Measurements from ENCODE around the gene CDY2A.
"Not testable (repeated sequence)": the region's sequence is repeated elsewhere in the genome, so short reads cannot be mapped to it uniquely, and the experiment has no call there.

GRCh38 chrY:18030178-18030577 lies 4.6 kb downstream of the CDY2A start:
- not testable (repeated sequence) for TF ChIP-seq REST (IDR thresholded peaks at IDR 0.05; ENCODE audit: insufficient replicate concordance, low read depth); CTCF (IDR thresholded peaks at IDR 0.05; ENCODE audit: insufficient read depth, low read length)
